Vagina (tissue), 2 donors: ENCODE measurements around the gene SCO1.

Experiments used
- POLR2A ChIP-seq, 2 donors: fragments of 450-650 bp; IDR thresholded peaks; one replicate each; pipeline ENCODE4 v1.6.1; 2017; ENCODE audit warnings: antibody characterized with exemption in 2 of 2, mild to moderate bottlenecking in 2 of 2, moderate library complexity in 2 of 2
- POLR2AphosphoS5 ChIP-seq, 2 donors: sonication (generic); formaldehyde crosslinking; IDR thresholded peaks; one replicate each; pipeline ENCODE4 v1.9.0; 2017; ENCODE audit warnings: antibody characterized with exemption in 2 of 2, mild to moderate bottlenecking in 2 of 2, low read depth in 1 of 2; ENCODE audit not compliant: insufficient read depth in 1 of 2
- TF ChIP-seq, protein P1 (sequence below), 3 experiments: fragments of 450-650 bp in 2 of 3; fragments of 200-600 bp in 1 of 3; sonication (generic) in 1 of 3; IDR thresholded peaks; one replicate each; pipeline ENCODE4 v1.5.1; 2017 to 2019; ENCODE audit warnings: antibody characterized with exemption in 3 of 3, mild to moderate bottlenecking in 2 of 3, moderate library complexity in 2 of 3

DNA sequence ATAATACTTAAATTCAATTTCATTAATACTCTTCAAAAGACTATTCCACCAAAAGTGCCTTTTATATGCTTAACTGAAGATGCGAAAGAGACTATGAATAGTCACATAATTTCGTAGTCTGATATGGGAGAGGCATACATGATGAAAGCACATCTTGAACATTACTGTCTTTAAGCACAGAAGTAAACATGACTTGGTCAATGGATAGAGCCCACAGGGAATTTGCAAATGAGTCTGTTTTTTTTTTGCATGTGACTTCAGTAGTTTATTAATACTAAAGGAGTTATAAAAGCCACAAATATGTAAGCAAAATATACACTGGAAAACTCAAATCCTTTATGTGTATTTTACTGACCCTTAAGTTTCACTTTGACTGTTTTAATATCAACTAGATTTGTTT, 16.0 kb upstream of the SCO1 start:
- no peak for TF ChIP-seq POLR2AphosphoS5 (IDR thresholded peaks at IDR 0.05; ENCODE audit: insufficient read depth in 1 of 2, low read depth in 1 of 2)
- TF ChIP-seq POLR2A (IDR thresholded peaks at IDR 0.05): no peak
- TF ChIP-seq, protein P1, sequence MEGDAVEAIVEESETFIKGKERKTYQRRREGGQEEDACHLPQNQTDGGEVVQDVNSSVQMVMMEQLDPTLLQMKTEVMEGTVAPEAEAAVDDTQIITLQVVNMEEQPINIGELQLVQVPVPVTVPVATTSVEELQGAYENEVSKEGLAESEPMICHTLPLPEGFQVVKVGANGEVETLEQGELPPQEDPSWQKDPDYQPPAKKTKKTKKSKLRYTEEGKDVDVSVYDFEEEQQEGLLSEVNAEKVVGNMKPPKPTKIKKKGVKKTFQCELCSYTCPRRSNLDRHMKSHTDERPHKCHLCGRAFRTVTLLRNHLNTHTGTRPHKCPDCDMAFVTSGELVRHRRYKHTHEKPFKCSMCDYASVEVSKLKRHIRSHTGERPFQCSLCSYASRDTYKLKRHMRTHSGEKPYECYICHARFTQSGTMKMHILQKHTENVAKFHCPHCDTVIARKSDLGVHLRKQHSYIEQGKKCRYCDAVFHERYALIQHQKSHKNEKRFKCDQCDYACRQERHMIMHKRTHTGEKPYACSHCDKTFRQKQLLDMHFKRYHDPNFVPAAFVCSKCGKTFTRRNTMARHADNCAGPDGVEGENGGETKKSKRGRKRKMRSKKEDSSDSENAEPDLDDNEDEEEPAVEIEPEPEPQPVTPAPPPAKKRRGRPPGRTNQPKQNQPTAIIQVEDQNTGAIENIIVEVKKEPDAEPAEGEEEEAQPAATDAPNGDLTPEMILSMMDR (IDR thresholded peaks at IDR 0.05): no peak
